HG02973 (cell line): ENCODE results near the gene RPL9.
"Not testable (repeated sequence)": the region's sequence is repeated elsewhere in the genome, so short reads cannot be mapped to it uniquely, and the experiment has no call there.

Source experiments
- ATAC-seq: cut with Tn5 transposase; IDR thresholded peaks from one replicate; pipeline ENCODE4 v1.9.1; 2021; ENCODE audit warnings: moderate library complexity; ENCODE audit not compliant: unreplicated experiment

The RPL9 gene

DNA sequence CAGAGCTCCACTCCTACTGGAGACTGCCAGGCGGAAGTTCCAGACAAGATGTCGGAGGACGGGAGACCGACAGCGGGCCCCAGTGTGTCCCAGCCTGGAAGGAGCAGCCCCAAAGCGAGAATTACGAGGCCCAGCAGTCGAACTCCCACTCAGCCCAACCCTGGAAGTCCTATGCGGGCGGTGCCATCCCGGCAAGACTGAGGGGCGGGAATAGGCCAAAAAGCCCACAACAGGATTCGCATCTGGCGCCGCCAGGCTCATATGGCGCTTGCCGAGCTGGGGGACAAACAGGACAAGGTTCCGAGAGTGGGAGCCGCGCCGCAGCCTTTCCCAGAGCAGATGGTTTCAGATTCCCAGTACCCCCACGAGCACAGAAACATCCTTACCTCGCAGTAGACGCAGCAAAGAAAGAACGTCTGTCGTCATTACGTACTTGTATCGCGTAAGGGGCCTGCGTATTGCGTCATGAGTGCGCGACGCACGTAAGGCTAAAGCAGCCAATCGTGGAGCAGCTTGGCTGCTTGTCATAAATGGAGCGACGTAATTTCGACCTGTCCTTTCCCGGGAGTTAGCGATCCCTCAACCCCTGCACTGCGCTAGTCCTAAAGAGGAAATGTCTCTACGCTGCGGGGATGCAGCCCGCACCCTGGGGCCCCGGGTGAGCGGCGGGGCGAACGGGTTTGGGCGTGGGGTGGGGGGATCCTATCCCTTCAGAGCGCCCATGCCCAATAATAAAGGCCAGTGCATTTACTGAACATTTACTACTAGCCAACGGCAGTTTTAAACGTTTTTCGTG is at the start of gene RPL9, which contains the start of gene LIAS:
Gene RPL9, minus strand, starts transcription at position 418 of the 796 bp plus-strand sequence. CDS start 483 bp downstream, outside the sequence.
Gene LIAS, plus strand, starts transcription at position 552 of the 796 bp plus-strand sequence. Its CDS starts 62 bp downstream, at position 614.
- peak; percentile 74 for ATAC-seq

DNA sequence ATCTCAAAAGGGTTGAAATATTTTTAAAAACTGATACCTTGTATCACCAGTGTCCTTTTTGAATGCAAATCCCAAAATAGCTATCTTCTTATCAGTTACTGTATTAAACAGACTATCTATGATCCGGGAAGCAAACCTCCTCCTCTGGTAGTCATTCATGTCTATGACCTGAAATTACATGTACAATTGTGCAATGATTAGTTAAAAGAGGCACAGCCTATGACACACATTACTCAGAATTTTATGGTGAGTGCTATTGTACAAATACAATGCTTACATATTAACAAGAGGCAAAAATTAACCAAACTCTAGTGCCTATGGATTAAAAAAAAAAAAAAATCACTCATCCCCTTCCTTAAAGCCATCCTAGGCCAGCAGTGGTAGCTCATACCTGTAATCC is 46.9 kb upstream of the RPL9 start:
- no peak for ATAC-seq

DNA sequence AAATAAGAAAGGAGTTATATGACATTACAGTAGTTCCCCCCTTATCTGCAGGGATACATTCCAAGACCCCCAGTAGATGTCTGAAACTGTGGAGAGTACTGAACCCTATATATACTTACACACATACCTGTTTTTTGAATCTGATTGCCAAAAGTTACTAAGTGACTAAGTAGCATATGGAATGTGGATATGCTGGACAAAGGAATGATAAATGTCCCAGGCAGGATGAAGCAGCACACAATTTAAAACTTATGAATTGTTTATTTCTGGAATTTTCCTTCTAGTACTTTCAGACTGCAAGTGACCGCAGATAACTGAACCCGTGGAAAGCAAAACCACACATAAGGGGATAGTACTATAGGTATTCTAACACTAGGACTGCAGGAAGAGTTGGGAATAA is 45.8 kb upstream of the RPL9 start:
- ATAC-seq: no peak

DNA sequence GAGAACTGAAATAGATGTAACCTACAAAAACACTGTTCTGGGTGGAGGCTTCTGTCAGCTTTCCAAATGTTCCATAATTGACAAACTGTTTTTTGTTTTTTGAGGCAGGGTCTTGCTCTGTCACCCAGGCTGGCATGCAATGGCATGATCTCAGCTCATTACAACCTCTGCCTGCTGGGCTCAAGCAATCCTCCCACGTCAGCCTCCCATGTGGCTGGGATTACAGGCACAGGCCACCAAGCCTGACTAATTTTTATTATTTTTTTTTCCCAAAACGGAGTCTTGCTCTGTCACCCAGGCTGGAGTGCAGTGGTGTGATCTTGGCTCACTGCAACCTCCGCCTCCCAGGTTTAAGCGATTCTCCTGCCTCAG is 43.9 kb upstream of the RPL9 start:
- ATAC-seq: not testable (repeated sequence)

DNA sequence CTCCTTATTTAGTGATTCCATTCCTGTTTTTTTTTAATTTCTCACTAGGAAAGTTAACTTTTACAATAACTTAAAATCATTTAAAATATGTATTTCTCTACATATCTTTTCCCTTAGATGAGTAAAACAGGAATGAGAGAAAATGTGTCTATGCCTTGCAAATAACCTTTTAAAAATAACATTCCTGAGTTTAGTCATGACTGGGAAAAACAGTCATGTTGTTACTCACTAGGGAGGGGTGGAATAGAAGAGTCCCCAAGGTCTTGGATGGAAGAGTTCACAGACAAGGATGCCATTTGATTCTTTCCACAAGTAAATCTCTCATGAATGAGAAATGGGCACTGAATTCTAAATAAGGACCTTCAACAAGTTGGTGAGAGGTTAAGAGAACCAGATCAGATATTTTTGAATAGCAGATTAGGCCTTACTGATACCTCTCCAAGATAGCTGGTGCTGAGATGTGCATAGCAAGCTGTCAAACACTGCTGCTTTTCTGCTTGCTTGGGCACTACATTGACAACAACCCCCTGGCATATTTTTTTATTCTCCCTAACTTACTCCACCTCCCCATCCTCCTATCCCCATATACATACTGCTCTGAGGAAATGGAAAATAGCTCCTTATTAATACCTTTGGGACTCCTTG is 43.4 kb upstream of the RPL9 start:
- ATAC-seq: no peak

DNA sequence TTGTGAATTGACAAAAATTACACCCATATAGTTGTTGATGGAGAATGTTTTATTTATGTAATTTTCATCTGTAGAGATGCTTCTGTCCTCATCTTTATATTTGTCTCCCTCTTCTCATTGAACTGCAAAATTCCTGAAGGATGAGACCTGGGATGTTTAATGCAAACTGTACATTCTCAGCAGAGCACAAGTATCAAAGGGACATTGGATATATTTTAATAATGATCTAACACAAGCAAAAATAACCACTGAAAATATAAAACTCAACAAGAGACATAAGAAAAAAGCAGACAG is 40.0 kb upstream of the RPL9 start:
- ATAC-seq: no peak

DNA sequence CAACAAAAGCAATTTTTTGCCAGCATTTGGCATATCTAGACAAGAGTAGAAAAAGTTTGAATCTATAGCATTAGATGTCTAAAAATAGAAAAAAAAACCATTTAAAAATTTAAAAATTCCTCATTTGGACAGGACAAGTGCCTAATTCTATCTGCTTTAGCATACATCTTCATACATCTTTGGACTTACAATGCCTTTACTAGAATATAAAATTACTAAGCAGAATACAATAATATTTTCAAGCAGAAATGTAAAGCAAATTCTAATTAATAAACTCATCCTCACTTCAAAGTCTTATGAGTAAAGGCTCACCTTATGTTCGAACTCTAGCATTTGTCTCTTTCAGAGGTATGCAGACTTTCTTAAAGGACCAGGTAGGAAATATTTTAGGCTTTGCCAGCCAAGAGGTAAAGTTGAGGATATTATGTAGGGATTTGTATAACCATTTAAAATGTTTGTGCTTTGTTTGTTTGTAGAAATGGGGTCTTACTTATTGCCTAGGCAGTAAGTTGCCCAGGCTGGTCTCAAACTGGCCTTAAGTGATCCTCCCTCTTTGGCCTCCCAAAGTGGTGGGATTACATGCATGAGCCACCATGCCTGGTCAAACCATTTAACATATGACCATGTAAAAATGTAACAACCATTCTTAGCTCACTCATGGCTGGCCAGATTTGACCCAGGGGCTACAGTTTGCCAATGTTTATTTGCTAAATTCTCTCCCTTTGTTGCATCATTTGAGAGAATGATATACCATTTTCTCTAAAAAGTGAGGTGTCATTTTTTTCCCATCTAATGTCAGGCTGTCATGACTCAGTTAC is 39.4 kb upstream of the RPL9 start:
- ATAC-seq: no peak

DNA sequence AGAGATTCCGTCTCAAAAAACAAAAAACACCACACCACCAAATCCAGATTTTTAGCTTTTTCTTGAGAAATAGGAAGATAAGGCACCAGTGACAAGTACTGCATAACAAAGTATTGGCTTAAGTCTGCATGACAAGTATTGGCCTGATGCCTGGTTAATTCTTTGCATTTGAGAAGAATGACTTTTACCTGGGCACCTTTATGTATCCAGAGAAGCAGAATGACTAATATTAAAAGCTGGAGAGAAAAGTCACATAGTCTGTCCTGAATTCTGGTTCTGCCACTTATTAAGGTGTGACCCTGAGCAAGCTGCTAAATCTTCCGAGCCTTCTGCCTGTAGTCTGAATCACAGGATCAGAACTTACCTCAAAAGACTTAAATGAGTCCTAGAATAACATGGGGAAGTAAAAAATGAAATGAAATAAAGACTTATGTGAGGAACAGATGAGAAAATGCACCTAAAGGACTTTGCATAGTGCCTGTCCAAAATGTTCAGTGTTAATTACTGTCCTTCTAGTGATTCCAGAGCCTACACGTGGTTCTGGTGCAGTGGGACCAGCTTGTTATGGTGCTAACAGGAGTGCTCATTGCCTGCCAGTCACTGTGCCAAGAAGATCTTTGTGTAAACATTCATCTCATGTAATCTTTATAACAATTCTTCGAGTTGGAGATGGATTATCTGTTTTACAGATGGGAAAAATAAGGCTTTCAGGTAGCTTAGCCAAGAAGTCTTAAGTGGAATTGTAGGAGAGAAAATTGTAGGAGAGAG is 36.9 kb upstream of the RPL9 start:
- ATAC-seq: no peak

DNA sequence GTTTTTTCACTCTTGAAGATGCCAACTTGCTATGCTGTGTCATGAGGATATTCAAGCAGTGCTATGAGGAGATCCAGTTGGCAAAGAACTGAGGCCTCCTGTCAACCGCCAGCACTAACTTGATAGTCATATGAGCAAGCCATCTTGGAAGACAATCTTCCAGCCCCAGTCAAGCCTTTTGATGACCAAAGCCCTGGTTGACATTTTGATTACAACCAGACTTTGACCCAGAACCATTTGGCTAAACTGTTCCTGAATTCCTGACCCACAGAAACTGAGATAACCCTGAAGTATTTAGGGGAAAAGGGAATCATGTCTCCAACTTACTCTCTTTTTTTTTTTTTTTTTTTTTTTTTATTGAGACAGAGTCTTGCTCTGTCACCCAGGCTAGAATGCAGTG is 35.6 kb upstream of the RPL9 start:
- ATAC-seq: no peak

DNA sequence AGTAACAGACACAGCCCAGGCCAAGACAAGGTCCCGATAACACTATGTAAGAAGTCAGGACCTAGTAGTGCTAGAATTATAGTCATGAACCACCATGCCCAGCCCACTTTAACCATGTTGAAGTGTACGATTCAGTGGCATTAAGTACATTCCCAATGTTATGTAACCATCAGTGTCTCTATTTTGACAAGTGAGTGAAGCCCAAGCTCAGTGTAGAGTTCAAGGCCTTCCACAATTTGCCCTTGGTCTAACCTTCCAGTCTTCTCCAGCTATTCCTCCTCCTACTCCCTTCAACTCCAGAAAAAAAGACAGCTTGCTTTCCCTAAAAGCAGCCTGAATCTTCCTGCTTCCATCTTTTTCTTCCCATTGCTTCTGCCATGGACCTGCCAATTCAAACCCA is 31.6 kb upstream of the RPL9 start:
- ATAC-seq: no peak

DNA sequence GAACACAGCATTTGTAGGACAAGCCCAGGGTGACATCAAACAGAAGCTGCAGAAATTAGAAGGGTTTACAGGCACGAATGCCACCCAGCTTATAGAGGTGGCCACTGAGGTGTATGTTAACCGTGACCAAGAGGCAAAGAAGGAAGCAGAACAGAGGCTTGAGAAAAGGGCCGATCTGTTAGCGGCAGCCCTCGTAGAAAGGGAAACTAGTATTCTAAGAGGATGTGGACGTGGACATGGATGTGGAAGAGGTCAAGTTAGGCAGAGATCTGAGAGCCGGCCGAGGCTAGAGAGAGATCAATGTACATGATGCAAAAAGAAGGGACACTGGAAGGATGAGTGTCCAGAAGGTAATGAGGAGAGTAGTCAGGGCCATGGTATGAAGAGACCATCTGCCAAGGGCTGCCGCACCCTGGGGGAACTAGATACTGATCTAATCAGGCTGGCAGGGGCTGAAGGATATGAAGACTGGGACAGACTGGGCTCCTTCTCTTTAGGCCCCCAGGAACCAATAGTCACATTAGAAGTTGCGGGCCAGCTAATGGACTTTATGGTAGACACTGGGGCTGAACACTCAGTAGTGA is 27.6 kb upstream of the RPL9 start:
- ATAC-seq: no peak

DNA sequence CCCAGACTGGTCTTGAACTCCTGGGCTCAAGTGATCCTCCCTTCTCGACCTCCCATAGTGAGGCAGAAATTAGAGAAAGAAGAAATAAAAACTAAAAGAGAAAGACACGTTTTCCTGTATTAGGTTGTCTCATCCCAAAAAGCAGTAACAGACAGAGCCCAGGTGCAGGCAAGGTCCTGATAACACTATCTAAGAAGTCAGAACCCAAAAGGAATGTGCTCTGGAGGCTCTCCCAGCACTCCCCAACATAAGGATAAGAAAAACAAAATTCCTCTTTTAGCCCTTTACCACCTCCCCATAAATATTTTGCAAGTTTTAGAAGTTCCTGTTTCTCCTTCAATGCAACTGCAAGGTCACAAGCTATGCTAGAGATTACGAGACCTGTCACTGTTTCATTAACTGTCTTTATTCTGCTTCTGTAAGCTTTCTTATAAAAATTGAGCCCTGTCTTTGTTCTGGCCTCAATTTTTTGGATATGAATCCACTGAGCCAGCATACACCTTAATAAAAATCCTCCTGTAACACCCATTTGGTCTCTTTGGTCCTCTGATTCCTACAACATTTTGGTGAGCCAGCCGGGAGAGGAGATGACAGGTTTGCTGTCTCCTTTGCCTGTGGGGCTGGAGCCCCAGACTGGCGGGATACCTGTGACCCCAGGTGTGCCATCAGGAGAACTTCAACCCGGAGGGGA is 26.0 kb upstream of the RPL9 start:
- ATAC-seq: no peak

DNA sequence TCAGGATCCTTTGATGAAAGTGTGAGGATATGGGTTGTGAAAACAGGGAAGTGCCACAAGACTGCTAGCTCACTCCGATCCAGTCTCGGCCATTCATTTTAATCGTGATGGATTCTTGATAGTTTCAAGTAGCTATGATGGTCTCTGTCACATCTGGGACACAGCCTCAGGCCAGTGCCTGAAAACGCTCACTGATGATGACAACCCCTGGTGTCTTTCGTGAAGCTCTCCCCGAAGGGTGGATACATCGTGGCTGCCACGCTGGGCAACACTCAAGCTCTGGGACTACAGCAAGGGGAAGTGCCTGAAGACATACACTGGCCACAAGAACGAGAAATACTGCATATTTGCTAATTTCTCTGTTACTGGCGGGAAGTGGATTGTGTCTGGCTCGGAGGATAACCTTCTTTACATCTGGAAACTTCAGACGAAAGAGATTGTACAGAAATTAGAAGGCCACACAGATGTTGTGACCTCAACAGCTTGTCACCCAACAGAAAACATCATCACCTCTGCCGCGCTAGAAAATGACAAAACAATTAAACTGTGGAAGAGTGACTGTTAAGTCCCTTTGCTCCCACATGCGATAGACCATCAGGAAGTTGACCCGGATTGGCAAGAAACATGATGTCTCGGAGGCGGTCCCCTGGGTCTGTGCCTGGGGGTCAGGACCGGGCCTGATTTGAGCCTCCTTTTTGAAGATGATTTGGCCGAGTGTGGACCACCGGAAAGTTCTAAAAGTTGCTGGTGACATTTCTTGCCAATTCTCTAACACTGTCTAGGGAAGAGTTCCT is 22.4 kb upstream of the RPL9 start:
- no peak for ATAC-seq

DNA sequence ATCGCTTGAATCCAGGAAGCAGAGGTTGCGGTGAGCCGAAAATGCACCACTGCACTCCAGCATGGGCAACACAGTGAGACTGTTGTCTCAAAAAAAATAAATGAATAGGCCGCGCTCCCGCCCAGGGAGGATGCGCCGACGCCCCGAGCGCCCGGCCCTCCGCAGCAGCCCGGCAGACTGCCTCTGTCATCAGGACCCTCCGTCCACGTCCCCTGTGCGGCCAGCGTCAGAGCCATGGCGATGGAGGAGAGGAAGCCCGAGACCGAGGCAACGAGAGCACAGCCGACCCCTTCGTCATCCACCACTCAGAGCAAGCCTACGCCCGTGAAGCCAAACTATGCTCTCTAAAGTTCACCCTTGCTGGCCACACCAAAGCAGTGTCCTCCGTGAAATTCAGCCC is 21.5 kb upstream of the RPL9 start:
- ATAC-seq: no peak

DNA sequence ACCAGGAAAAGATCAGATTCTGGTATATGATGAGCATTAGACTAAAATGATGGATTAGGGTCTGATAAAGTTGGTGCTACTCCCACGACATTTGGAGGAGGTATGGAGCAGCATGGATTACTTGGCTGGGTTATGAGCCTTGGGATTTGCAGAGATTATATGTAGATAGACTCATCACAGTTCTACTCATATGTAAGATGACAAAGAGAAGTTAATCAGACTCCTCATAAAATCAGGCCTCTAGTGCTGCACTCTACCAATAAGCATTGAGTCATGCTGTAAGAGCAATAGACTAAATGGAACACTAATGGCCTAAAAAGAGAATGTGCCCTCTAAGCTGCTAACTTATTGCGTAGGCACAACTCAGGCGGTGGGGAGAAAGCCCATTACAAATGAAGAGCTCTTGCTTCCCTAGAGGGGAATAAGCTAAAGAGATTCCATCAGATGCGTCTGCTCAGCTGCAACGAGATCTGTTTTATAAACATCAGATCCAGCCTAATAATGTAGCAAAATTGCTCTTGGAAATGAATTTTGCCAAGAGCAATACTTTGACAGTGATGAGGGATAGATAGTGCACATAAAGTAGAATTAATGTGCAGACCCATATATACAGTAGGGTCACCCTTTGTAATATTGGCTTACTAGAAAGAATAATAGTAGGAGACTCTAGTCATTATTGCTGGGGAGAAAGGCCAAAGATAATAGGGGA is 17.6 kb upstream of the RPL9 start:
- ATAC-seq: no peak

DNA sequence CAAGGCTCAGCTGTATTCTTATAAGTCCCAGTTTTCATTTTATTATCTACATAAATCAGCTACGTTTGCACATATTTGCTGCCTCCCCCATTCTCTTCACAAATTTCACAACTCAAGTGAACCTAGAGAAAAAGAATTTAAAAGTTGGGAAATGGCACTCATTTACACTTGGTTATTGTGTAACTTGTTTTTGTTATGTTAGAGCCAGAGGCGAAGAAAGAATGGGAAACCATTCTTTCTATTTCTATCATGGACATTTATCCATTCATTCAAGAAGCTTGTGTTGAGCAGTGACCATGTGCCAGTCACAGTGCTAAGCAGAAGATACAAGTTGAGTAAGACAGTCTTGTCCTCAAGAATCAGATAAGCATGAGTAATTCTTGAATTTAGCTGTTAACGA is 13.7 kb upstream of the RPL9 start:
- no peak for ATAC-seq

DNA sequence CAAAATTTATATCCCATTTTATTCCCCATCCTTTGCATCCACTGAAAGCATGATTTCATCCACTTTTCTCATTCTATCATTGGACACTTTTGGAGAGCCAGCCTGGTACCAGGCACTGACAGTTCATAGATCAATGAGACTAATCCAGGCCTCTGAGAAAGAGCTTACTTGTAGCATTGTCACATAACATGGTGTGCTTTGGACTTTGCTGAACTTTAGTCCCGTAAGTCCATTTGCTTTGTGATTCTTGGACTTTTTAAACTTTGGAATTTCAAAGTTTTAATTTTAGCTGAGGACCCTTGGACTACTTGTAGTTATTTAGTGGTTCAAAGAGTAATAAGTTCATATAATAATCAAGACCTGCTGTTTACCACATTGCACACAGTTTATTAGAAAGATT is 11.7 kb upstream of the RPL9 start:
- ATAC-seq: no peak

DNA sequence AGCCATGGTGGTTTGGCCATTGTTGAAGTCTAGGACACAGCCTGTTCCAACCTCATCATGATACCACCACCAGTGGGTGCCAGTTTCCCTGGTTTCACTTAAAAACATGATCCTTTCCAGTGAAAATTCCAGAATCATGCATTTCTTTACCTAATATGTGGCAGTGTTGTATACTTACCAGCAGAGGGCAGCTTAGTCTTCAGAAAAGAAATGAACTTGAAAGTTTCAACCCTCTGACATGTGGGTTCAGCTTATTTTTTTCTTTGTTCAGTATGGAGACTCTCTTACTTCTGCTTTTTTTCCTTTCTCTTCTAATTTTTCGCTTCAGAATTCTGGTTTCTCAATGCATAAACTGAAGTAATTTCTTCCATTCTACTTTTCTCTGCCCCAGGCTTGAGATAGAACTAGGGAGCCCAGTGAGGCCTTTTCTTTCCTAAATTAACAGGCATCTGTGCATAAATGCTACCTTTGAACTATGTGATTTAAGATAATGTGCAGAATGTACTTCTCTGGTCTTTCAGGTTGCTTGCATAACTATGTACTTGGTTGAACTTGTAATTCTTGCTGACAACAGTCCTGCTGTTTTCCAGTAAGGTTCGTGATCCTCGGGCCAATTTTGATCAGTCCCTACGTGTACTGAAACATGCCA is 10.8 kb upstream of the RPL9 start:
- no peak for ATAC-seq
